WI38 (cell line): ENCODE data around the gene SMAD7.

Source experiments
- H3K4me3 ChIP-seq: 2 replicates; pipeline ENCODE4 v1.5.1; 2011; ENCODE audit warnings: low read depth, mild to moderate bottlenecking, control low read depth, low read length
- CTCF ChIP-seq: IDR thresholded peaks from 2 replicates; pipeline ENCODE4 v1.5.1; 2012; ENCODE audit warnings: low read depth, mild to moderate bottlenecking, control low read depth, low read length

SMAD7 gene

GRCh38 chr18:48958951-48959350, 8.2 kb upstream of the SMAD7 start:
- no peak for TF ChIP-seq CTCF
- no peak overlapping the region for H3K4me3 ChIP-seq

GRCh38 chr18:48957616-48958015, 6.9 kb upstream of the SMAD7 start:
- no peak overlapping the region for H3K4me3 ChIP-seq

GRCh38 chr18:48957136-48957535, 6.4 kb upstream of the SMAD7 start:
- H3K4me3 ChIP-seq, result no peak overlapping the region
- no peak for TF ChIP-seq CTCF

More at GRCh38 chr18:48957616-48958015, 6.9 kb upstream of the SMAD7 start:
- TF ChIP-seq CTCF, result no peak

- TF ChIP-seq CTCF, result no peak
- no peak overlapping the region for H3K4me3 ChIP-seq
These were observed 5.6 kb upstream of the SMAD7 start for GRCh38 chr18:48956356-48956755.

- no peak for TF ChIP-seq CTCF
- H3K4me3 ChIP-seq, result no peak overlapping the region
These were observed 5.1 kb upstream of the SMAD7 start for GRCh38 chr18:48955830-48956261.

- no peak overlapping the region for H3K4me3 ChIP-seq
- no peak for TF ChIP-seq CTCF
These were observed 4.4 kb upstream of the SMAD7 start for GRCh38 chr18:48954886-48955819.

GRCh38 chr18:48953104-48953706, 2.4 kb upstream of the SMAD7 start:
- TF ChIP-seq CTCF, result no peak
- H3K4me3 ChIP-seq, result peak overlapping the region; percentile 66
